Measurements from ENCODE around the gene TSPAN9.

TSPAN9 gene

GRCh38 chr12:3123729-3124128 lies 46.5 kb downstream of the TSPAN9 start:
- no peak for DNase-seq (ENCODE audit: low spot score)

- DNase-seq (ENCODE audit: low spot score): no peak
Observed at GRCh38 chr12:3124917-3125316, 47.7 kb downstream of the TSPAN9 start.

- no peak for DNase-seq (ENCODE audit: low spot score)
Observed at GRCh38 chr12:3125674-3126073, 48.5 kb downstream of the TSPAN9 start.

- no peak for DNase-seq (ENCODE audit: low spot score)
Observed at GRCh38 chr12:3127832-3128231, 50.7 kb downstream of the TSPAN9 start.

GRCh38 chr12:3128498-3129293 lies 51.5 kb downstream of the TSPAN9 start:
- no peak for DNase-seq (ENCODE audit: low spot score)

GRCh38 chr12:3129301-3130056 lies 52.3 kb downstream of the TSPAN9 start:
- DNase-seq (ENCODE audit: low spot score): no peak

- no peak for DNase-seq (ENCODE audit: low spot score)
Observed at GRCh38 chr12:3130057-3130830, 53.1 kb downstream of the TSPAN9 start.

- no peak for DNase-seq (ENCODE audit: low spot score)
Observed at GRCh38 chr12:3131129-3131528, 54.0 kb downstream of the TSPAN9 start.

- DNase-seq (ENCODE audit: low spot score): no peak
Observed at GRCh38 chr12:3132636-3133404, 55.6 kb downstream of the TSPAN9 start.

- no peak for DNase-seq (ENCODE audit: low spot score)
Observed at GRCh38 chr12:3133405-3133783, 56.2 kb downstream of the TSPAN9 start.

GRCh38 chr12:3134126-3134525 lies 56.9 kb downstream of the TSPAN9 start:
- DNase-seq (ENCODE audit: low spot score): no peak

- DNase-seq (ENCODE audit: low spot score): no peak
Observed at GRCh38 chr12:3134526-3135135, 57.5 kb downstream of the TSPAN9 start.

- peak; percentile 92 for DNase-seq (ENCODE audit: low spot score)
Observed at GRCh38 chr12:3135522-3136461, 58.6 kb downstream of the TSPAN9 start.

- no peak for DNase-seq (ENCODE audit: low spot score)
Observed at GRCh38 chr12:3136641-3137267, 59.6 kb downstream of the TSPAN9 start.

- no peak for DNase-seq (ENCODE audit: low spot score)
Observed at GRCh38 chr12:3137268-3137781, 60.1 kb downstream of the TSPAN9 start.

GRCh38 chr12:3137814-3138445 lies 60.8 kb downstream of the TSPAN9 start:
- DNase-seq (ENCODE audit: low spot score): no peak

- DNase-seq (ENCODE audit: low spot score): no peak
Observed at GRCh38 chr12:3138941-3139511, 61.8 kb downstream of the TSPAN9 start.

- DNase-seq (ENCODE audit: low spot score): no peak
Observed at GRCh38 chr12:3139760-3140159, 62.6 kb downstream of the TSPAN9 start.

GRCh38 chr12:3140284-3140683 lies 63.1 kb downstream of the TSPAN9 start:
- DNase-seq (ENCODE audit: low spot score): no peak
